Measurements from ENCODE around the gene GPR87.

GPR87 gene

DNA sequence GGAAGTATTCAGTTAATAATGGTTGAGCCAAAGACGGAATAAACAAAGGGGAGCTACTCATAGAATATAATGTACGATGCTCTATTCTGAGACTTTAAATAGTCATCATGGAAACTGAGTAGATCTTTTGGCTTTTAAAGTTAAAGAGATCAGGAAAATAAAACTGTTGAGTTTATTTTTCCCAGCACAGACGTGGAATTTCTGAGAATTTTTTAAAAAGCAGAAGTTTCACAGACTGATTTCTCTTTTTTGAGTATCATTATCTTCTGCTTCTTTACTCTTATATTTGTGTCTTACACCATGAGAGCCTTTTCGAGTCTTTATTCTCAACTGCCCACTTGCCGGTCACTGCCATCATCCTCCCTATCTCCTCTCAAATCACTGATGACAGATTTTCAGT lies 51.5 kb downstream of the GPR87 start:
- Mint-ChIP-seq H3K9me3 (no peaks in the 10 kb centered on the region), H3K4me1 (peaks cover 20% of the 10 kb centered on the region), H3K36me3 (no peaks in the 10 kb centered on the region), H3K27ac (no peak overlapping the region), H3K4me3 (no peak overlapping the region), H3K27me3 (peaks cover 12% of the 10 kb centered on the region)
- CTCF ChIA-PET: interaction anchor here (3.7 kb wide), 1 partner anchor 36 kb away, joined by 17 read pairs; no protein-coding TSS in a partner anchor
- DNase-seq: no peak

GRCh38 chr3:151264605-151265004 lies 52.0 kb downstream of the GPR87 start:
- Mint-ChIP-seq H3K27me3 (peaks cover 12% of the 10 kb centered on the region), H3K4me3 (no peak overlapping the region), H3K9me3 (no peaks in the 10 kb centered on the region), H3K27ac (no peak overlapping the region), H3K4me1 (peaks cover 16% of the 10 kb centered on the region), H3K36me3 (no peaks in the 10 kb centered on the region)
- CTCF ChIA-PET: interaction anchor here (3.7 kb wide), 1 partner anchor 35 kb away, joined by 17 read pairs; no protein-coding TSS in a partner anchor
- no peak for DNase-seq

- CTCF ChIA-PET: interaction anchor here (1.7 to 3.7 kb wide), 3 partner anchors 15 to 95 kb away, joined by 5 to 17 read pairs (median 6); partner anchors contain the start of gene P2RY14
- Mint-ChIP-seq H3K27me3 (peaks cover 16% of the 10 kb centered on the region), H3K27ac (no peak overlapping the region), H3K4me1 (peaks cover 2% of the 10 kb centered on the region), H3K9me3 (no peaks in the 10 kb centered on the region), H3K36me3 (no peaks in the 10 kb centered on the region), H3K4me3 (no peak overlapping the region)
- DNase-seq: no peak
These were observed 53.6 kb downstream of the GPR87 start for GRCh38 chr3:151262871-151263525.

DNA sequence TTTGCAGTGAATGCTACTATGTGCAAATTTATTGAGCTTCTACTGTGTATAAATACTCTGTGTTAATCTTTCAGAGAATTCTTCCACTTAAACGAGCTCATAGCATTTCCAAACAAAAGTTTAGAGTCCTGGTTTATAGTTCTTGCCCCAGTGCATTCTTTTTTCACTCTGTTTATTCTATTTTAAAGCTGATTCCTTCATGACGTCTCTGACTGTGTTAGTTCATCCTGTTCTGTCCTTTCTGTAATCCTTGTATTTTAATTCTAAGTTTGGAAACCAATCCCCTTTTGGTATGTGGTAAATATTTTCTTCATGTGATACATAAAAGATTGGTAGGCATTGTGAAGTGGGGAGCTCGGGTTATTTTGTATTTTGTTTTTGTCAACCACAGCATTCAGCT lies 57.0 kb downstream of the GPR87 start:
- CTCF ChIA-PET: interaction anchor here (1.0 to 2.0 kb wide), 3 partner anchors 9 to 49 kb away, joined by 3 to 5 read pairs (median 4); no protein-coding TSS in a partner anchor
- Mint-ChIP-seq H3K9me3 (no peaks in the 10 kb centered on the region), H3K36me3 (no peaks in the 10 kb centered on the region), H3K4me3 (no peak overlapping the region), H3K4me1 (no peaks in the 10 kb centered on the region), H3K27ac (no peak overlapping the region), H3K27me3 (peaks cover 16% of the 10 kb centered on the region)
- no peak for DNase-seq

GRCh38 chr3:151256749-151257148 lies 59.9 kb downstream of the GPR87 start:
- no peak overlapping the region for H3K4me3 Mint-ChIP-seq
- CTCF ChIA-PET: interaction anchor here (0.5 to 1.1 kb wide), 2 partner anchors 20 to 28 kb away, joined by 3 read pairs; no protein-coding TSS in a partner anchor
- DNase-seq: no peak
- no peaks in the 10 kb centered on the region for H3K4me1 Mint-ChIP-seq
- peaks cover 22% of the 10 kb centered on the region for H3K27me3 Mint-ChIP-seq
- no peaks in the 10 kb centered on the region for H3K36me3 Mint-ChIP-seq
- H3K27ac Mint-ChIP-seq: no peak overlapping the region
- H3K9me3 Mint-ChIP-seq: no peaks in the 10 kb centered on the region

DNA sequence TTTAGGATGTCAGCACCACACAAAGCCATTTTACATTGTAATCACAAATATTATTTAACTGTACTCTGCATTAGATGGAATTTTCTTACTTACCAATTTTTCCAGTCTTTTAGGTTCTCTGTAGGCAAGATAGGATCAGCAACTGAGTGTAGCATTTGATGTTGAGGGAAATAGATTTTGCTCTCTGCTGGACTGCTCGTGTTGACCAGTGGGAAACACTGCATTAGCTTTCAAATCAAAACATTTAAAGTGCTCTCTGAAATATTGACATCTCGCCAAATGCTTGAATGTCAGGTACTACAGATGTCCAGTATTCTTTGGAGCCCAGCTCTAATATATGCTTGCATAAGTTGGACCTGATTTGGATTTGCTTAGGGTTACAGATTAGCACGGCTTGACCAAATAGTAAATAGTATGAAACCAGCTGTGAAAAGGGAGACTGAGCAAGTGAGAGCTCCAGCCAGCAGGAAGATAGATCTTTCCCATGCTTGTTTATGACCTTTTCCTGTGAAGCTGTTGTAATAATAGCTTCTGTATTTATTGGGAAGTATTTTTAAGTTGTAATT lies 67.8 kb downstream of the GPR87 start:
- peaks cover 10% of the 10 kb centered on the region for H3K27me3 Mint-ChIP-seq
- CTCF ChIA-PET: interaction anchor here (0.9 kb wide), 1 partner anchor 20 kb away, joined by 3 read pairs; no protein-coding TSS in a partner anchor
- no peaks in the 10 kb centered on the region for H3K9me3 Mint-ChIP-seq
- H3K4me3 Mint-ChIP-seq: no peak overlapping the region
- H3K4me1 Mint-ChIP-seq: peaks cover 5% of the 10 kb centered on the region
- H3K36me3 Mint-ChIP-seq: no peaks in the 10 kb centered on the region
- no peak overlapping the region for H3K27ac Mint-ChIP-seq
- no peak for DNase-seq
